Omental fat pad (tissue), 4 donors: ENCODE measurements around the gene PRDX6. TPM values are rescaled to one million over a fixed set of nuclear protein-coding genes. Genes with fewer than 3 reads are reported as not detected.
A peak's percentile ranks its signal among the peaks of the same experiment; 100 is the strongest.
"Not testable (repeated sequence)": the region's sequence is repeated elsewhere in the genome, so short reads cannot be mapped to it uniquely, and the experiment has no call there.

ENCODE experiments used
- ATAC-seq: fragments of 150-250 bp; one replicate; pipeline ENCODE4 v1.9.1; 2016; ENCODE audit warnings: mild to moderate bottlenecking, moderate library complexity; ENCODE audit not compliant: low FRiP score
- DNase-seq: peaks from one replicate; pipeline ENCODE4 v3.0.0-alpha.2; 2019; ENCODE audit warnings: low spot score
- CTCF ChIP-seq, 3 donors: fragments of 450-650 bp; IDR thresholded peaks; one replicate each; pipeline ENCODE4 v1.5.1; 2016 to 2017; ENCODE audit warnings: antibody characterized with exemption in 3 of 3, mild to moderate bottlenecking in 3 of 3, moderate library complexity in 2 of 3
- total RNA-seq, 4 donors: library from RNA; depleted of rRNA; stranded (reverse); fragments of >200 nt; gene quantifications; one replicate each; pipeline ENCODE4 v1.1.0, GENCODE V29; 2016

Gene PRDX6
- total RNA-seq, 4 donors from 2014 or later: 455 to 981 (median 633) TPM

- no peak for TF ChIP-seq CTCF (IDR thresholded peaks at IDR 0.05)
- DNase-seq (no peak), ATAC-seq (no peak)
These were observed 9.7 kb upstream of the PRDX6 start for GRCh38 chr1:173467426-173467825.

DNA sequence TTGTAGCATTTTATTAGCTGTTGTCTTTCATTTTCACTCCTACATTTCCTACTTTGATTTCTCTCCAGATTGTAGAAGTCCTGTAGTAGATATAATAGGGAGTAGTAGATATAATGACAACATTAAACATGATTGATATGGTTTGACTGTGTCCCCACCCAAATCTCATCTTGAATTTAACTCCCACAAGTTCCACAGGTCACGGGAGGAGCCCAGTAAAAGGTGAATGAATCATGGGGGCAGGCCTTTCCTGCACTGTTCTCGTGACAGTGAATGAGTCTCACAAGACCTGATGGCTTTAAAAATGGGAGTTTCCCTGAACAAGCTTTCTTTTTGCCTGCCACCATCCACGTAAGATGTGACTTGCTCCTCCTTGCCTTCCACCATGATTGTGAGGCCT lies 7.5 kb upstream of the PRDX6 start:
- DNase-seq: no peak
- no peak for ATAC-seq
- TF ChIP-seq CTCF (IDR thresholded peaks at IDR 0.05): no peak

DNA sequence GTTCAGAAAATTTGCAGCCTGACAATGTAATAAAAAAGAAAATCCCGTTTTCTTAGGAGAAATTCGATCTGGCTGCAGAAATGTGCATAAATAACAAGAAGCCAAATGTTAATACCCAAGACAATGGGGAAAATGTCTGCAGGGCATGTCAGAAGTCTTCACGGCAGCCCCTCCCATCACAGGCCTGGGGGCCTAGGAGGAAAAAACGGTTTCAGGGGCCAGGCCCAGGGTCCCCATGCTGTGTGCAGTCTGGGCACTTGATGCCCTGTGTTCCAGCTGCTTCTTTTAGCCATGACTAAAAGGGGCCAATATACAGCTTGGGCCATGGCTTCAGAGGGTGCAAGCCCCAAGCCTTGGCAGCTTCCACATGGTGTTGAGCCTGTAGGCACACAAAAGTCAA lies 6.5 kb upstream of the PRDX6 start:
- ATAC-seq (no peak), DNase-seq (no peak)
- no peak for TF ChIP-seq CTCF (IDR thresholded peaks at IDR 0.05)

DNA sequence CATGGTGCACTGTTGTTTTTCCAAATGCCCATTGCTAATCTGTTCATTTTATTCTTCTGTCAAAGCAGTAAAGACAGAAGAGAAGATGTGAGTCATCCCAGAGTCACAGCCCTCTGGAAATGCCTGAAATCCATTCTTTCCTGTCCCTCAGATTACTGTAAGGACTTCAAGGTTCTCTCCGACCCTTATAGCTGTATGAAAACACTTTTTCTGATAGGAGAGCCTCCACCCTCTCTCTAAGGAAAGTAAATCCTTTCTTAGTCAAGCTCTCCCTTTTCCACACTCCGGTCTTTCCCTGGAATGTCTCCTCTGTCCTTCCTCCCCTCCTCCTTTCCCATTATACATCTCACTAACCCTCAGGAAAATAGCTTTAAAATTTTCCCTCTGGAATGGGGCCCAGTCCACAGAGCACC lies 3.5 kb upstream of the PRDX6 start:
- TF ChIP-seq CTCF (IDR thresholded peaks at IDR 0.05): no peak
- ATAC-seq (no peak), DNase-seq (no peak)

- TF ChIP-seq CTCF (IDR thresholded peaks at IDR 0.05): no peak
- DNase-seq (no peak), ATAC-seq (no peak)
These were observed 2.9 kb upstream of the PRDX6 start for GRCh38 chr1:173474097-173474779.

DNA sequence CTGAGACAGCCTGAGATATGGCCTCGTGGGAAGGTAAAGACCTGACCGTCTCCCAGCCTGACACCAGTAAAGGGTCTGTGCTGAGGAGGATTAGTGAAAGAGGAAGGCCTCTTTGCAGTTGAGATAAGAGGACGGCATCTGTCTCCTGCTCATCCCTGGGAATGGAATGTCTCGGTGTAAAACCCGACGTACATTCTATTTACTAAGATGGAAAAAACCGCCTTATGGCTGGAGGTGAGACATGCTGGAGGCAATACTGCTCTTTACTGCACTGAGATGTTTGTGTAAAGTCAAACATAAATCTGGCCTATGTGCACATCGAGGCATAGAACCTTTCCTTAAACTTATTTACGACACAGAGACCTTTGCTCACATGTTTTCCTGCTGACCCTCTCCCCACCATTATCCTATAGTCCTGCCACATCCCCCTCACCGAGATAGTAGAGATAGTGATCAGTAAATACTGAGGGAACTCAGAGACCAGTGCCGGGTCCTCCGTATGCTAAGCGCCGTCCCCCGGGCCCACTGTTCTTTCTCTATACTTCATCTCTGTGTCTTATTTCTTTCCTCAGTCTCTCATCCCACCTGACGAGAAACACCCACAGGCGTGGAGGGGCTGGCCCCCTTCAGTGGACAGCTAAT lies 2.2 kb upstream of the PRDX6 start:
- ATAC-seq, DNase-seq: not testable (repeated sequence)

GRCh38 chr1:173475564-173476196 lies 1.5 kb upstream of the PRDX6 start:
- no peak for TF ChIP-seq CTCF (IDR thresholded peaks at IDR 0.05)
- peak; percentile 44 for ATAC-seq
- DNase-seq: no peak
